Kasumi-1 (cell line): ENCODE measurements around the gene DPH5.
"Not testable (repeated sequence)": the region's sequence is repeated elsewhere in the genome, so short reads cannot be mapped to it uniquely, and the experiment has no call there.

ENCODE experiments used
- DNase-seq, 2 experiments: peaks; one replicate each; lab custom pipeline; 2025; lab: John Stamatoyannopoulos, UW

DPH5 gene

GRCh38 chr1:100982793-100983192 is 42.8 kb downstream of the DPH5 start:
- DNase-seq = no peak

DNA sequence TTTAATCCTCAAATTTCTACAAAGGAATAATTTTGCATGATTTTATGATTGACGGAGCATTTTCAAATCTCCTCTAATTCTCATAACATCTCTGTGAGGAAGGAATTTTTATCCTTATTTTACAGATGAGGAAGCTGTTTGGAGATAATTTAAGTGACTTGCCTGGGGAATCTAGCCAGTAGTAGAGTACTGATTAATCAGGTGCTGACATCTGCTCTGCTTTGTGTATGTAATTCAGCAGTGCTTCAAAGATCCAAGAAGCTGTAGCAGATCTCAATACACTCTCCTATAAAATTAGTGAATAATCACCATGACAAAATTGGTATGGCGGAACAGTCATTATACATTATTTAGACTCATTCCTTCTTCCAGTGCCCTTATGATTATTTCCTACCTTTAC is 46.0 kb downstream of the DPH5 start:
- no peak for DNase-seq

- DNase-seq = no peak
Observed at GRCh38 chr1:100976936-100977335, 48.6 kb downstream of the DPH5 start.

DNA sequence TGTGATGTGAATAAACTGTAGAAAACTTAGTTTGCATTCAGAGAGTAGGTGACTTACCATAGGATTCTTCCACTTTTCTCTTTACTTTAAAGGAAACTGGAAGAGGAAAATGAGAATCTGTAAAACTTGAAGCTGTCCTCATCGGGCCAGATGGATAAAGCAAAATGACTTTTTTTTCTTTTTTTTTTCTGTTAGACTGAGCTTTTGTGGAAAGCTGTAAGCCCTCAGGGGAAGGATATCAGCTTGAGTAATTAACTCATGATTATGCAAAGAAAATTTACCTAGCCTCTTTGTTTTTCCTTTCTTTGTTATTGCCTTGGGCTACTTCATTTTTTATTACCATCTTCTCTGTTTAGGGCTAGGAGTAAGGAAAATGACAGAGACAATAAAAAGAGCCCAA is 53.4 kb downstream of the DPH5 start:
- no peak for DNase-seq

GRCh38 chr1:100971021-100971420 is 54.6 kb downstream of the DPH5 start:
- peak in 1 of 2 experiments; percentile 13 for DNase-seq

DNA sequence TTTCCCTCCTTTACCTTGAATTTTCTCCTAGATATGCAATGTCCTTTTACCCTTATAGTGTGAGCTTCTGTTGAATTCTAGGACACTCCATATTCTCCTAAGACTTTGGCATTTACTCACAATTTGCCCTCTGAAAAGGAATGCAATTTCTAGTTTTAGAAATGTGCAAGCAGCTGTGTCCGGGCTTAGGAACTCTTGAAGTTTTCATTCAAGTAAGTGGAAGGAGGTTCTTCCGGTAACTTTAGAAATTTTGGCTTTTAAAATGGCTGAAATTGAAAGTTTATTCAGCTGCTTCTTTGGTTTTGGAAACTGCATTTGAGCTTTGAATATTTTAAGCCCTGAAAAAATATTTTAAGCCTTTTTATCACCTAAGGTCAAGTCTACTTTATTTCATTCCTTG is 56.3 kb downstream of the DPH5 start:
- DNase-seq = no peak

GRCh38 chr1:100968621-100969020 is 57.0 kb downstream of the DPH5 start:
- DNase-seq = no peak

- DNase-seq = no peak
Observed at GRCh38 chr1:100960098-100960497, 65.5 kb downstream of the DPH5 start.

DNA sequence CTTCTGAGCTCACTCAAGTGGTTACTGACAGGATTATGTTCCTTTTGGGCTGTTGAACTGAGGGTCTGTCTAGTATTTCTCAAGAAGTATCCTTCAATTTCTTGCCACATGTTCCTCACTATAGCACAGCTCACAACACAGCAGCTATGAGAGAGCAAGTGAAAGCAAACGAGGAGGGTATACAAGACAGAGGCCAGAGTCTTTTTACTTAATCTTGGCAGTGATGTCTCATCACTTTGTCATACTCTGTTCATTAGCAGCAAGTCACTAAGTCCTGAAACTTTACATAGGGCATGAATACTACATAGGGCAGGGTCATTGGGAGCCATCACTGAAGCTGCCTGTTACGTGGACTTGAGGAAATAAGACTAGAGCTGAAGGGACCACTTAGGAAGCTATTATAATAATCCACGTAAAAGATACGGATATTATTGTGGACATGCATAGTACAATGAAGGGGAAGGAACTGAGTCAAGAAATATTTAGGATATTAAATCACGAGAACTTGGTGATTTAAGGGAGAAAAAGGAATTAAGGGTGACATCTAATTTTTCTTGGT is 66.0 kb downstream of the DPH5 start:
- no peak for DNase-seq

DNA sequence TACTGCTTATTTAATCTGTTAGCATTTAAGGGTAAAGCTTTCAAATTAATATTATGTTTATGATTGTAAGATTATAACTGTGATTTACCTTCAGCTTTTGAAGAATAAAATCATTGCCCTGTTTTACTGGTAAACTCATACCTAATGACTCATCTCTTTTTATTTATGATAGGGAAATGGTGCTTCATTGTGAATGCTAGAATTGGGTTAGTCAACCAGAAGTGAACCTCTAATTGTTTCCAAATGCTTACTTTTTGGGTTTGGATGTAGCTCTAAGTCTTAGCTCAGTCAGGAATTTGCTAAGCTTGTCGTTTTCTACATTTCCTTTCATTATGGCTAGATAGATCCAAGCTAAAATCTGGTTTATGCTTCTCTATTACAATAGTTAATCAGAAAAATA is 70.3 kb downstream of the DPH5 start:
- DNase-seq = no peak

GRCh38 chr1:100953960-100954730 is 71.4 kb downstream of the DPH5 start:
- no peak for DNase-seq

DNA sequence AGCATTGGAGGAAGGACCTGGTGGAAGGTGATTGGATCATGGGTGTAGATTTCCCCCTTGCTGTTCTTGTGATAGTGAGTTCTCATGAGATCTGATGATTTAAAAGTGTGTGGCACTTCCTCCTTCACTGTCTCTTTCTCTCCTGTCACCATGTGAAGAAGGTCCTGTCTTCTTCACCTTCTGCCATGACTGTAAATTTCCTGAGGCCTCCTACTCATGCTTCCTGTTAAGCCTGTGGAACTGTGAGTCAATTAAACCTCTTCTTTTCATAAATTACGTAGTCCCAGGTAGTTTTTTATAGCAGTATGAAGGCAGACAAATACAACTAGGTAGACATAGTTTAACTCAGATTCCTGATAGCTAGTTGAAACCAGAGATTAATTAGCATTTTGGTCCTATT is 72.6 kb downstream of the DPH5 start:
- not testable (repeated sequence) for DNase-seq

GRCh38 chr1:100952104-100952745 is 73.4 kb downstream of the DPH5 start:
- no peak for DNase-seq

DNA sequence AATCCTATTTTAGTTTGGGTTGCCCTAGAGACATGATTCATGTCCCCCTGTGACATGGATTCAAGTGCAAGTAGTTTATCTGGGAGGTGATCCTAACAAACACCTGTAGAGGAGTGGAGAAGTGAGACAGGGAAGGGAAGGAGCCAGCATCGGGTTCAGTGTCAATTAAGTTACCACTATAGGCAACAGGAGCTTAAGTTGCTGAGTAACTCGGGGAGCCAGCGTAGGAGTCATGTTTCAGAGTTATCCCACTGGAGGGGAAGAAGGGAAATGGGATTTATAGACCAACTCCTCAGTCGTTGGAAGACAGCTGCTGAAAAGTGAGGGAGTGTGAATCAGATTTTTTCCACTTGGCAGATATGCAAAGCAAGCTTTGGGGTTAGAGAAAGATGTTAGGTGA is 74.8 kb downstream of the DPH5 start:
- DNase-seq = no peak

DNA sequence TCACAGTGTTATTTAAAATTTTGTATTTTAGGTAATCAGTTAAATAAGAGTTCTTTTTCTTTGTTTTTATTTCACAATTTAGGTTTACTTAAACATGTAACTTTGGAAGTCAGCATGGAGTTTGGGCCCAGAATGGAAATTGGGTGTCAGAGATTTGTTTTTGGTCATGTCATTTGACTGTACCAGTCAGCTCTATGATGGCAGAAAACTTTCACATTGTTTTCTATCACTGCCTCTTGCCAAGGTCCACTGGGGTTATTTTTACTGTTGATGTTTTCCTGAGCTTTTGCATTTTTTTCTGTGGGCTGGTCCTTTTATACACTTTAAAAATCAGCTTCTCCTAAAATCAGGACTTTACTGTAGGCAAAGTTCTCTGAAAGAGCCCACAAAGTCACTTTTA is 75.2 kb downstream of the DPH5 start:
- no peak for DNase-seq

DNA sequence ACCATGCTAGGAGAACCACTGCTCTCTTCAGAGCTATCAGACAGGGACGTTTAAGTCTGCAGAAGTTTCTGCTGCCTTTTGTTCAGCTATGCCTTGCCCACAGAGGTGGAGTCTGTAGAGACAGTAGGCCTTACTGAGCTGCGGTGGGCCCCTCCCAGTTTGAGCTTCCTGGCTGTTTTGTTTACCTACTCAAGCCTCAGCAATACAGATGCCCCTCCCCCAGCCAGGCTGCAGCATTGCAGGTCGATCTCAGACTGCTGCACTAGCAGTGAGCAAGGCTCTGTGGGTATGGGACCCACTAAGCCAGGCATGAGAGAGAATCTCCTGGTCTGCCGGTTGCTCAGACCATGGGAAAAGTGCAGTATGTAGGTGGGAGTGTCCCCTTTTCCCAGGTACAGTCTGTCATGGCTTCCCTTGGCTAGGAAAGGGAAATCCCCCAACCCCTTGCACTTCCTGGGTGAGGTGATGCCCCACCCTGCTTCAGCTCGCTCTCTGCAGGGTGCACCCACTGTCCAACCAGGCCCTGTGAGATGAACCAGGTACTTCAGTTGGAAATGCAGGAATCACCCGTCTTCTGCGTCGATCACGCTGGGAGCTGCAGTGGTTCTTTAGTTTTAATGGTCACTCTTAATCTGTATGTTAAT is 75.9 kb downstream of the DPH5 start:
- not testable (repeated sequence) for DNase-seq

GRCh38 chr1:100948721-100949405 is 76.7 kb downstream of the DPH5 start:
- not testable (repeated sequence) for DNase-seq

DNA sequence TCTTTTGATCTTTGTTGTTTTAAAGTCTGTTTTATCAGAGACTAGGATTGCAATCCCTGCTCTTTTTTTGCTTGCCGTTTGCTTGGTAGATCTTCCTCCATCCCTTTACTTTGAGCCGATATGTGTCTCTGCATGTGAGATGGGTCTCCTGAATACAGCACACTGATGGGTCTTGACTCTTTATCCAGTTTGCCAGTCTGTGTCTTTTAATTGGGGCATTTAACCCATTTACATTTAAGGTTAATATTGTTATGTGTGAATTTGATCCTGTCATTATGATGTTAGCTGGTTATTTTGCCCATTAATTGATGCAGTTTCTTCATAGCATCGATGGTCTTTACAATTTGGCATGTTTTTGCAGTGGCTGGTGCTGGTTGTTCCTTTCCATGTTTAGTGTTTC is 77.8 kb downstream of the DPH5 start:
- DNase-seq = not testable (repeated sequence)

GRCh38 chr1:100946064-100946463 is 79.5 kb downstream of the DPH5 start:
- not testable (repeated sequence) for DNase-seq

- no peak for DNase-seq
Observed at GRCh38 chr1:100943533-100943932, 82.1 kb downstream of the DPH5 start.

DNA sequence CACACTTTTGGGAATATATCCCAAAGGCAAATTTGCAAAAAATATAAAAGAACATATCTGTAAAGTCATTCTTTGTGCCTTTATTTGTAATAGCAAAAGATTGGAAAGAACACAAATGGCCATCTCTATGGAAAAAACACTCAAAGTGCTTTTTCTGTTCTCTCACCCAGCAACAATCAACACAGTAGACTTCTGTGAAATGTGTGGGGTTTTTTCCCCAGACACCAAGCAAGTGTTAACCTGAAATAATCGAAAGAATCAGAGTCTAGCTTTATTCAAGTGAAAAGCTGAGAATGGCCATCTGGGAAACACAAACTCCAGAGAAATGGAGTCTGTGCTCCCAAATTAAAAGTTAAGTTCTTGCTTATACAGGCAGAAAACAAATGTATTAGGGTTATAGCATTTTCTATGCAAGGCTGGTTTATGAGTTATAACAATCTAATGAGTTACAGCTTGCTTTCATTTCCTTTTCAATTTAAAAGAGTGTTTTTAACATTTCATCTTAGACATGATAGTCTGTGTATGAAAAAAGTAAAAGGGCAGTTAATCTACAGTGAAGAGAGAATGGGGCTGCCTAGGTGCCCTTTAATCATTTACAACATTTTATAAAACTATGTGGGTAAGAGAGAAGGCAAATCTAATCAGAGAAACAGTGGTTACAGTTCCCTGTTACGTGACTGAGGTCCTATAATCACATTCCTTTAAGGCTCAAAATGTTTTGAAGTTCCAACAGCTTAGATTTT is 83.1 kb downstream of the DPH5 start:
- no peak for DNase-seq
